ENCODE data around the gene SLC6A13.

DNA sequence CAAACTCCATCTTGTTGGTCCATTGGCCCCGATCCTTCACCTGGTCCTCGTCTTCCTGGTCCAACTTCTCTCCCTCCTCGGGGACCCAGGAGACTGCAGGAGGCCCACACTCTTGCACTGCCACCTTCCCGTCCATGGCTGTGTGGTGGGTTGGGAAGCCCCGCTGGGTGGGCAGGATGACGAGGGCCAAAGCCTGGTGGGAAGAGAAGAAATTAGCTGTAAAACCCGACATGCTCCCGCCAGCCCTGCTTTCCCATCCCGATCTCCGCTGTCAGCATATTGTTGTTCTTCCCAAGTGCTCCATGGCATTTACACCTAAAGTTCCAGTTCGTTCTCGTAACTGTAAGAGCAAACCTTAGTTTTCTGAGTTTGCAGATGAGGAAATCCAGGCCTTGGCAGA lies 52.8 kb downstream of the SLC6A13 start:
- TF ChIP-seq SMAD4 (CRISPR knock-in tag; IDR thresholded peaks at IDR 0.05): no peak
- TF ChIP-seq, protein P1, sequence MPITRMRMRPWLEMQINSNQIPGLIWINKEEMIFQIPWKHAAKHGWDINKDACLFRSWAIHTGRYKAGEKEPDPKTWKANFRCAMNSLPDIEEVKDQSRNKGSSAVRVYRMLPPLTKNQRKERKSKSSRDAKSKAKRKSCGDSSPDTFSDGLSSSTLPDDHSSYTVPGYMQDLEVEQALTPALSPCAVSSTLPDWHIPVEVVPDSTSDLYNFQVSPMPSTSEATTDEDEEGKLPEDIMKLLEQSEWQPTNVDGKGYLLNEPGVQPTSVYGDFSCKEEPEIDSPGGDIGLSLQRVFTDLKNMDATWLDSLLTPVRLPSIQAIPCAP (CRISPR knock-in tag; IDR thresholded peaks at IDR 0.05): no peak
- TF ChIP-seq, protein P2, sequence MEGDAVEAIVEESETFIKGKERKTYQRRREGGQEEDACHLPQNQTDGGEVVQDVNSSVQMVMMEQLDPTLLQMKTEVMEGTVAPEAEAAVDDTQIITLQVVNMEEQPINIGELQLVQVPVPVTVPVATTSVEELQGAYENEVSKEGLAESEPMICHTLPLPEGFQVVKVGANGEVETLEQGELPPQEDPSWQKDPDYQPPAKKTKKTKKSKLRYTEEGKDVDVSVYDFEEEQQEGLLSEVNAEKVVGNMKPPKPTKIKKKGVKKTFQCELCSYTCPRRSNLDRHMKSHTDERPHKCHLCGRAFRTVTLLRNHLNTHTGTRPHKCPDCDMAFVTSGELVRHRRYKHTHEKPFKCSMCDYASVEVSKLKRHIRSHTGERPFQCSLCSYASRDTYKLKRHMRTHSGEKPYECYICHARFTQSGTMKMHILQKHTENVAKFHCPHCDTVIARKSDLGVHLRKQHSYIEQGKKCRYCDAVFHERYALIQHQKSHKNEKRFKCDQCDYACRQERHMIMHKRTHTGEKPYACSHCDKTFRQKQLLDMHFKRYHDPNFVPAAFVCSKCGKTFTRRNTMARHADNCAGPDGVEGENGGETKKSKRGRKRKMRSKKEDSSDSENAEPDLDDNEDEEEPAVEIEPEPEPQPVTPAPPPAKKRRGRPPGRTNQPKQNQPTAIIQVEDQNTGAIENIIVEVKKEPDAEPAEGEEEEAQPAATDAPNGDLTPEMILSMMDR (IDR thresholded peaks at IDR 0.05): no peak
- TF ChIP-seq JUN (CRISPR knock-in tag; IDR thresholded peaks at IDR 0.05): no peak
- TF ChIP-seq, protein P3, sequence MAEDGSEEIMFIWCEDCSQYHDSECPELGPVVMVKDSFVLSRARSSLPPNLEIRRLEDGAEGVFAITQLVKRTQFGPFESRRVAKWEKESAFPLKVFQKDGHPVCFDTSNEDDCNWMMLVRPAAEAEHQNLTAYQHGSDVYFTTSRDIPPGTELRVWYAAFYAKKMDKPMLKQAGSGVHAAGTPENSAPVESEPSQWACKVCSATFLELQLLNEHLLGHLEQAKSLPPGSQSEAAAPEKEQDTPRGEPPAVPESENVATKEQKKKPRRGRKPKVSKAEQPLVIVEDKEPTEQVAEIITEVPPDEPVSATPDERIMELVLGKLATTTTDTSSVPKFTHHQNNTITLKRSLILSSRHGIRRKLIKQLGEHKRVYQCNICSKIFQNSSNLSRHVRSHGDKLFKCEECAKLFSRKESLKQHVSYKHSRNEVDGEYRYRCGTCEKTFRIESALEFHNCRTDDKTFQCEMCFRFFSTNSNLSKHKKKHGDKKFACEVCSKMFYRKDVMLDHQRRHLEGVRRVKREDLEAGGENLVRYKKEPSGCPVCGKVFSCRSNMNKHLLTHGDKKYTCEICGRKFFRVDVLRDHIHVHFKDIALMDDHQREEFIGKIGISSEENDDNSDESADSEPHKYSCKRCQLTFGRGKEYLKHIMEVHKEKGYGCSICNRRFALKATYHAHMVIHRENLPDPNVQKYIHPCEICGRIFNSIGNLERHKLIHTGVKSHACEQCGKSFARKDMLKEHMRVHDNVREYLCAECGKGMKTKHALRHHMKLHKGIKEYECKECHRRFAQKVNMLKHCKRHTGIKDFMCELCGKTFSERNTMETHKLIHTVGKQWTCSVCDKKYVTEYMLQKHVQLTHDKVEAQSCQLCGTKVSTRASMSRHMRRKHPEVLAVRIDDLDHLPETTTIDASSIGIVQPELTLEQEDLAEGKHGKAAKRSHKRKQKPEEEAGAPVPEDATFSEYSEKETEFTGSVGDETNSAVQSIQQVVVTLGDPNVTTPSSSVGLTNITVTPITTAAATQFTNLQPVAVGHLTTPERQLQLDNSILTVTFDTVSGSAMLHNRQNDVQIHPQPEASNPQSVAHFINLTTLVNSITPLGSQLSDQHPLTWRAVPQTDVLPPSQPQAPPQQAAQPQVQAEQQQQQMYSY (CRISPR knock-in tag; IDR thresholded peaks at IDR 0.05): no peak
- TF ChIP-seq, protein P4, sequence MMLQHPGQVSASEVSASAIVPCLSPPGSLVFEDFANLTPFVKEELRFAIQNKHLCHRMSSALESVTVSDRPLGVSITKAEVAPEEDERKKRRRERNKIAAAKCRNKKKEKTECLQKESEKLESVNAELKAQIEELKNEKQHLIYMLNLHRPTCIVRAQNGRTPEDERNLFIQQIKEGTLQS (CRISPR knock-in tag; conservative IDR thresholded peaks at IDR 0.05): no peak
- TF ChIP-seq FOXK1 (CRISPR knock-in tag; IDR thresholded peaks at IDR 0.05): no peak
- TF ChIP-seq IRF2 (CRISPR knock-in tag; IDR thresholded peaks at IDR 0.05; ENCODE audit: borderline replicate concordance, low read depth): no peak
- TF ChIP-seq ZNF317 (CRISPR knock-in tag; IDR thresholded peaks at IDR 0.05; ENCODE audit: borderline replicate concordance, low read depth): no peak
- no peak for TF ChIP-seq SP1 (CRISPR knock-in tag; conservative IDR thresholded peaks at IDR 0.05)

Data from WTC11 (cell line).